Neural progenitor cell (in vitro differentiated cells): ENCODE measurements around the gene SLC39A10.

ENCODE experiments used
- EZH2 ChIP-seq: fragments of 200-600 bp; sonication (generic); IDR thresholded peaks from 2 replicates; pipeline ENCODE4 v1.6.1; 2017; ENCODE audit warnings: antibody characterized with exemption, mild to moderate bottlenecking, moderate library complexity
- EZH2phosphoT487 ChIP-seq: fragments of 200-600 bp; sonication (generic); IDR thresholded peaks from 2 replicates; pipeline ENCODE4 v1.6.1; 2017; ENCODE audit warnings: antibody characterized with exemption
- TF ChIP-seq, protein P1 (sequence below): fragments of 200-600 bp; sonication (generic); IDR thresholded peaks from 2 replicates; pipeline ENCODE4 v1.5.1; 2017; ENCODE audit warnings: antibody characterized with exemption, mild to moderate bottlenecking

DNA sequence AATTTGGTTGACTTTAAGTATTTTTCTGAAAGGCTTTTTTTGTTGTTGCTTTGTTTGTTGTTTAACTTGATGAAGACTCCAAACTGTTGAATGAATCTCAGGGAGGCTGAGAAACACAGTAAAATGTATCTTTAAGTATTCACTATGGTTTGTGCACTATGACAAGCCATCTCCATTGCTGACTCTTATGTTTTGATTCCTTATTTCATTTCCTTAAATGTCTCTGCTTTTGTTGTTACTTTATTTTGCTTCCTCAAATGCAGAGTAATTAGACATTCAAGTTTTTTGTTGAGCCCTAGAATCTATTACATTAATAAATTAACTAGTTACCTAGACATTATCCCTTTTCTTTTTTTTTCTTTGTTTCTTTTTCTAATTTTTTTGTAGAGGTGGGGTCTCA lies 46.3 kb upstream of the SLC39A10 start:
- TF ChIP-seq, protein P1, sequence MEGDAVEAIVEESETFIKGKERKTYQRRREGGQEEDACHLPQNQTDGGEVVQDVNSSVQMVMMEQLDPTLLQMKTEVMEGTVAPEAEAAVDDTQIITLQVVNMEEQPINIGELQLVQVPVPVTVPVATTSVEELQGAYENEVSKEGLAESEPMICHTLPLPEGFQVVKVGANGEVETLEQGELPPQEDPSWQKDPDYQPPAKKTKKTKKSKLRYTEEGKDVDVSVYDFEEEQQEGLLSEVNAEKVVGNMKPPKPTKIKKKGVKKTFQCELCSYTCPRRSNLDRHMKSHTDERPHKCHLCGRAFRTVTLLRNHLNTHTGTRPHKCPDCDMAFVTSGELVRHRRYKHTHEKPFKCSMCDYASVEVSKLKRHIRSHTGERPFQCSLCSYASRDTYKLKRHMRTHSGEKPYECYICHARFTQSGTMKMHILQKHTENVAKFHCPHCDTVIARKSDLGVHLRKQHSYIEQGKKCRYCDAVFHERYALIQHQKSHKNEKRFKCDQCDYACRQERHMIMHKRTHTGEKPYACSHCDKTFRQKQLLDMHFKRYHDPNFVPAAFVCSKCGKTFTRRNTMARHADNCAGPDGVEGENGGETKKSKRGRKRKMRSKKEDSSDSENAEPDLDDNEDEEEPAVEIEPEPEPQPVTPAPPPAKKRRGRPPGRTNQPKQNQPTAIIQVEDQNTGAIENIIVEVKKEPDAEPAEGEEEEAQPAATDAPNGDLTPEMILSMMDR: no peak
- TF ChIP-seq EZH2phosphoT487: no peak
- TF ChIP-seq EZH2: no peak
